ENCODE results near the gene FGF11.
"Not testable (repeated sequence)": the region's sequence is repeated elsewhere in the genome, so short reads cannot be mapped to it uniquely, and the experiment has no call there.

Gene FGF11

GRCh38 chr17:7462474-7463371, 23.4 kb downstream of the FGF11 start:
- DNase-seq (no peak), ATAC-seq (no peak)

- ATAC-seq (no peak), DNase-seq (no peak)
Observed at GRCh38 chr17:7463372-7463846, 24.1 kb downstream of the FGF11 start.

- no peak for DNase-seq
- ATAC-seq = no peak
Observed at GRCh38 chr17:7464081-7464480, 24.8 kb downstream of the FGF11 start.

- ATAC-seq = no peak
Observed at GRCh38 chr17:7465597-7466275, 26.4 kb downstream of the FGF11 start.

GRCh38 chr17:7466318-7466638, 27.0 kb downstream of the FGF11 start:
- DNase-seq (no peak), ATAC-seq (no peak)

More at GRCh38 chr17:7465597-7466275, 26.4 kb downstream of the FGF11 start:
- DNase-seq = no peak

GRCh38 chr17:7466639-7467341, 27.5 kb downstream of the FGF11 start:
- no peak for ATAC-seq
- no peak for DNase-seq

GRCh38 chr17:7467498-7467897, 28.2 kb downstream of the FGF11 start:
- DNase-seq (no peak), ATAC-seq (no peak)

GRCh38 chr17:7468290-7468689, 29.0 kb downstream of the FGF11 start:
- DNase-seq (no peak), ATAC-seq (no peak)

- ATAC-seq (no peak), DNase-seq (no peak)
Observed at GRCh38 chr17:7468804-7469389, 29.6 kb downstream of the FGF11 start.

- not testable (repeated sequence) for ATAC-seq, DNase-seq
Observed at GRCh38 chr17:7469843-7470242, 30.5 kb downstream of the FGF11 start.

GRCh38 chr17:7470457-7470973, 31.2 kb downstream of the FGF11 start:
- DNase-seq, ATAC-seq: not testable (repeated sequence)

- ATAC-seq = no peak
- no peak for DNase-seq
Observed at GRCh38 chr17:7471729-7472128, 32.4 kb downstream of the FGF11 start.

- not testable (repeated sequence) for DNase-seq, ATAC-seq
Observed at GRCh38 chr17:7474767-7475166, 35.5 kb downstream of the FGF11 start.

- no peak for DNase-seq
- no peak for ATAC-seq
Observed at GRCh38 chr17:7475764-7476422, 36.6 kb downstream of the FGF11 start.

- no peak for DNase-seq
- no peak for ATAC-seq
Observed at GRCh38 chr17:7476494-7476893, 37.2 kb downstream of the FGF11 start.

GRCh38 chr17:7476951-7477350, 37.6 kb downstream of the FGF11 start:
- DNase-seq (no peak), ATAC-seq (no peak)

GRCh38 chr17:7477392-7478275, 38.3 kb downstream of the FGF11 start:
- DNase-seq (peak; percentile 62), ATAC-seq (peak; percentile 38)

GRCh38 chr17:7478276-7479212, 39.2 kb downstream of the FGF11 start:
- DNase-seq (peak; percentile 70), ATAC-seq (peak; percentile 36)

Measured in stimulated activated naive CD8-positive, alpha-beta T cell treated with anti-CD3 and anti-CD28 coated beads, Interleukin-15, Interleukin-2, amounts not matched to agents 100 U/mL and 50 U/mL, for 24 hours (primary cell).